Measurements from ENCODE around the gene MBOAT2.

DNA sequence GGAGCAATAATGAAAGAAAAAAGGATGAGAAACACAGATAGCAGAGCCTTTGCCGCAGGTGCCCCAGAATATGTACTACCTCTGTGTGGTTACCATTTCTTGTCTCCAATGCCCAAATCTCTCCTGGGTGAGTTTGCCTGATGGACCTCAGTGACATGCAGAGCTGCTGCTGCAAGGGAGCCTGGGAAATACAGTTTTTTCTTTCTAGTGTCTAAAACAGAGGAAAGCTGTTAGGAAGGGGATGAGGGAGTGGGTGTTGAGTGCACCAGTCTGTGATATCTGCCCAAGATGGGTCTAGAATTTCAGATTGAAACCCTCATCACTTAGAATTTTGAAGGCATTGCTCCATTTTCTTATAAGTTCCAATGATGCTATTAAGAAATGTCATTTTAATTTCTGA lies 9.9 kb upstream of the MBOAT2 start:
- TF ChIP-seq, protein P1, sequence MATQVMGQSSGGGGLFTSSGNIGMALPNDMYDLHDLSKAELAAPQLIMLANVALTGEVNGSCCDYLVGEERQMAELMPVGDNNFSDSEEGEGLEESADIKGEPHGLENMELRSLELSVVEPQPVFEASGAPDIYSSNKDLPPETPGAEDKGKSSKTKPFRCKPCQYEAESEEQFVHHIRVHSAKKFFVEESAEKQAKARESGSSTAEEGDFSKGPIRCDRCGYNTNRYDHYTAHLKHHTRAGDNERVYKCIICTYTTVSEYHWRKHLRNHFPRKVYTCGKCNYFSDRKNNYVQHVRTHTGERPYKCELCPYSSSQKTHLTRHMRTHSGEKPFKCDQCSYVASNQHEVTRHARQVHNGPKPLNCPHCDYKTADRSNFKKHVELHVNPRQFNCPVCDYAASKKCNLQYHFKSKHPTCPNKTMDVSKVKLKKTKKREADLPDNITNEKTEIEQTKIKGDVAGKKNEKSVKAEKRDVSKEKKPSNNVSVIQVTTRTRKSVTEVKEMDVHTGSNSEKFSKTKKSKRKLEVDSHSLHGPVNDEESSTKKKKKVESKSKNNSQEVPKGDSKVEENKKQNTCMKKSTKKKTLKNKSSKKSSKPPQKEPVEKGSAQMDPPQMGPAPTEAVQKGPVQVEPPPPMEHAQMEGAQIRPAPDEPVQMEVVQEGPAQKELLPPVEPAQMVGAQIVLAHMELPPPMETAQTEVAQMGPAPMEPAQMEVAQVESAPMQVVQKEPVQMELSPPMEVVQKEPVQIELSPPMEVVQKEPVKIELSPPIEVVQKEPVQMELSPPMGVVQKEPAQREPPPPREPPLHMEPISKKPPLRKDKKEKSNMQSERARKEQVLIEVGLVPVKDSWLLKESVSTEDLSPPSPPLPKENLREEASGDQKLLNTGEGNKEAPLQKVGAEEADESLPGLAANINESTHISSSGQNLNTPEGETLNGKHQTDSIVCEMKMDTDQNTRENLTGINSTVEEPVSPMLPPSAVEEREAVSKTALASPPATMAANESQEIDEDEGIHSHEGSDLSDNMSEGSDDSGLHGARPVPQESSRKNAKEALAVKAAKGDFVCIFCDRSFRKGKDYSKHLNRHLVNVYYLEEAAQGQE (IDR thresholded peaks at IDR 0.05; ENCODE audit: insufficient read depth in 1 of 2, low read depth in 2 of 2, low read length in 1 of 2), result no peak
- TF ChIP-seq, protein P2, sequence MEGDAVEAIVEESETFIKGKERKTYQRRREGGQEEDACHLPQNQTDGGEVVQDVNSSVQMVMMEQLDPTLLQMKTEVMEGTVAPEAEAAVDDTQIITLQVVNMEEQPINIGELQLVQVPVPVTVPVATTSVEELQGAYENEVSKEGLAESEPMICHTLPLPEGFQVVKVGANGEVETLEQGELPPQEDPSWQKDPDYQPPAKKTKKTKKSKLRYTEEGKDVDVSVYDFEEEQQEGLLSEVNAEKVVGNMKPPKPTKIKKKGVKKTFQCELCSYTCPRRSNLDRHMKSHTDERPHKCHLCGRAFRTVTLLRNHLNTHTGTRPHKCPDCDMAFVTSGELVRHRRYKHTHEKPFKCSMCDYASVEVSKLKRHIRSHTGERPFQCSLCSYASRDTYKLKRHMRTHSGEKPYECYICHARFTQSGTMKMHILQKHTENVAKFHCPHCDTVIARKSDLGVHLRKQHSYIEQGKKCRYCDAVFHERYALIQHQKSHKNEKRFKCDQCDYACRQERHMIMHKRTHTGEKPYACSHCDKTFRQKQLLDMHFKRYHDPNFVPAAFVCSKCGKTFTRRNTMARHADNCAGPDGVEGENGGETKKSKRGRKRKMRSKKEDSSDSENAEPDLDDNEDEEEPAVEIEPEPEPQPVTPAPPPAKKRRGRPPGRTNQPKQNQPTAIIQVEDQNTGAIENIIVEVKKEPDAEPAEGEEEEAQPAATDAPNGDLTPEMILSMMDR (IDR thresholded peaks at IDR 0.05), result no peak
- no peak for TF ChIP-seq TCF7L2 (IDR thresholded peaks at IDR 0.05; ENCODE audit: low read depth, low read length)
- no peak for TF ChIP-seq POLR2AphosphoS5 (IDR thresholded peaks at IDR 0.05; ENCODE audit: low read depth, low read length)

Measured in Panc1 (cell line).